ENCODE data around the gene STXBP5L. TPM values are rescaled to one million over a fixed set of nuclear protein-coding genes. Genes with fewer than 3 reads are reported as not detected.
"Not testable (repeated sequence)": the region's sequence is repeated elsewhere in the genome, so short reads cannot be mapped to it uniquely, and the experiment has no call there.

Gene STXBP5L
- total RNA-seq, 1 experiment from 2014 or later = 0.17 TPM

GRCh38 chr3:121230194-121230593 lies 322.2 kb downstream of the STXBP5L start:
- DNase-seq (ENCODE audit: low spot score) = not testable (repeated sequence)

GRCh38 chr3:121231872-121232271 lies 323.9 kb downstream of the STXBP5L start:
- no peak for DNase-seq (ENCODE audit: low spot score)

- DNase-seq (ENCODE audit: low spot score) = no peak
Observed at GRCh38 chr3:121232309-121233225, 324.6 kb downstream of the STXBP5L start.

- no peak for DNase-seq (ENCODE audit: low spot score)
Observed at GRCh38 chr3:121243208-121243607, 335.2 kb downstream of the STXBP5L start.

GRCh38 chr3:121252676-121253075 lies 344.7 kb downstream of the STXBP5L start:
- no peak for DNase-seq (ENCODE audit: low spot score)

GRCh38 chr3:121269389-121269788 lies 361.4 kb downstream of the STXBP5L start:
- no peak for DNase-seq (ENCODE audit: low spot score)

- no peak for DNase-seq (ENCODE audit: low spot score)
Observed at GRCh38 chr3:121274411-121274810, 366.4 kb downstream of the STXBP5L start.

GRCh38 chr3:121295452-121295851 lies 387.4 kb downstream of the STXBP5L start:
- peak; percentile 25 for DNase-seq (ENCODE audit: low spot score)

GRCh38 chr3:121295979-121296378 lies 388.0 kb downstream of the STXBP5L start:
- peak; percentile 33 for DNase-seq (ENCODE audit: low spot score)

- DNase-seq (ENCODE audit: low spot score) = no peak
Observed at GRCh38 chr3:121324320-121324719, 416.3 kb downstream of the STXBP5L start.

- DNase-seq (ENCODE audit: low spot score) = no peak
Observed at GRCh38 chr3:121330118-121330517, 422.1 kb downstream of the STXBP5L start.

- no peak for DNase-seq (ENCODE audit: low spot score)
Observed at GRCh38 chr3:121330634-121331033, 422.6 kb downstream of the STXBP5L start.

- not testable (repeated sequence) for DNase-seq (ENCODE audit: low spot score)
Observed at GRCh38 chr3:121355960-121356359, 448.0 kb downstream of the STXBP5L start.

GRCh38 chr3:121362035-121362734 lies 454.2 kb downstream of the STXBP5L start:
- DNase-seq (ENCODE audit: low spot score) = no peak

GRCh38 chr3:121388308-121388707 lies 480.3 kb downstream of the STXBP5L start:
- not testable (repeated sequence) for DNase-seq (ENCODE audit: low spot score)

- not testable (repeated sequence) for DNase-seq (ENCODE audit: low spot score)
Observed at GRCh38 chr3:121395967-121396366, 488.0 kb downstream of the STXBP5L start.

GRCh38 chr3:121398051-121398450 lies 490.0 kb downstream of the STXBP5L start:
- DNase-seq (ENCODE audit: low spot score) = not testable (repeated sequence)

- no peak for DNase-seq (ENCODE audit: low spot score)
Observed at GRCh38 chr3:121399820-121400219, 491.8 kb downstream of the STXBP5L start.

- DNase-seq (ENCODE audit: low spot score) = no peak
Observed at GRCh38 chr3:121405631-121406030, 497.6 kb downstream of the STXBP5L start.

GRCh38 chr3:121411523-121411922 lies 503.5 kb downstream of the STXBP5L start:
- no peak for DNase-seq (ENCODE audit: low spot score)

- DNase-seq (ENCODE audit: low spot score) = no peak
Observed at GRCh38 chr3:121414924-121415323, 506.9 kb downstream of the STXBP5L start.

GRCh38 chr3:121418182-121418581 lies 510.2 kb downstream of the STXBP5L start:
- DNase-seq (ENCODE audit: low spot score) = no peak

GRCh38 chr3:121424549-121424948 lies 516.5 kb downstream of the STXBP5L start:
- no peak for DNase-seq (ENCODE audit: low spot score)
